HG03571 (cell line): ENCODE measurements around the gene PIGN.

ENCODE experiments used
- ATAC-seq: cut with Tn5 transposase; IDR thresholded peaks from one replicate; pipeline ENCODE4 v1.9.1; 2021; ENCODE audit not compliant: unreplicated experiment

The PIGN gene

GRCh38 chr18:62109676-62110075, 77.2 kb downstream of the PIGN start:
- ATAC-seq = no peak

- no peak for ATAC-seq
Observed at GRCh38 chr18:62107881-62108280, 79.0 kb downstream of the PIGN start.

GRCh38 chr18:62106271-62106670, 80.6 kb downstream of the PIGN start:
- no peak for ATAC-seq

GRCh38 chr18:62105376-62105775, 81.5 kb downstream of the PIGN start:
- no peak for ATAC-seq

DNA sequence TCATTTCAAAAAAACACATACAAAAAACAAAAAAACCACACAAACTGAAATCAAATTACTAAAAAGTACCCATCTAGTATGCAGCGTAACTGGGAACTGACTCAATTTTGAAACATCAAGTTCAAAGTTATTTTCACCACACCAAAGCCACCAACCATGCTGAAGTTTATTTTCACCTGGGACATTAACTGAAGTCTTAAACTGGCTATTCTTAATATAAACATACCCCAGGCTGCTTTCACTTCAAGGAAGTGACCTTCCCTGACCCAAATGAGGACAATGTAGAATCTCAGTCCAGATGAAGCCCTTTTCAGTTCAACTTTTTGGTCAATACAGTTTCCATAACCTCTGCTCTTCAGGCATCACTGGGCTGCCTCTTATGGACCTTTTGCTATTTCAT, 84.6 kb downstream of the PIGN start:
- ATAC-seq = no peak

- no peak for ATAC-seq
Observed at GRCh38 chr18:62101321-62101721, 85.5 kb downstream of the PIGN start.

- no peak for ATAC-seq
Observed at GRCh38 chr18:62098960-62099359, 87.9 kb downstream of the PIGN start.

- no peak for ATAC-seq
Observed at GRCh38 chr18:62097698-62098097, 89.2 kb downstream of the PIGN start.

DNA sequence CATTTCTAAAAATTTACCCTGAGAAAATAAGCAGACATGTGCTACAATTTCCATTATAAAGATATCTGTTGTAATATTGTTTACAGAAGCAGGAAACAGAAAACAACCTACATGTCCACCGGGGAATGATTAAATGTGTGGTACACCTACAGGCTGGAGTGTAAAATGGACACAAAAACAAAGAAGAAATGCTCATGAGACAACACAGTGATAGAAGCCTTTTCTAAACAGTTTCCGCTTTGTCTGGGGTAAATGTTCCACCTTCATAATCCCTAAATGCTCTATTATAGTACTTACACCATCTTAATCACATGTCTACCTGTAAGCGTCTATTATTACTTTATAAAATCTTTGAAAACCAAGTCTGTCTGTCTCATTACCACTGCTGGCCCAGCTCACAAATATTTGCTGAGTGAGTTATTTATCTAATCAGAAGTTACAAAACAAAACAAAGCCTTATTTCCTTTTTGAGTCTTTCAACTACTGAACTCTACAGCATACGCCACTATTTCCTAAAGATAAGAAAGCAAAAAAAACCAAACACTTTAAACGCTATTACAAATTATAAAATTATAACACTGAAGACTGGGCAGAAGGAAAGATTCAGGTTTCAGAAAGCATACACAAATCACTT, 95.3 kb downstream of the PIGN start:
- ATAC-seq = no peak

- ATAC-seq = no peak
Observed at GRCh38 chr18:62089174-62089573, 97.7 kb downstream of the PIGN start.

GRCh38 chr18:62088156-62088555, 98.7 kb downstream of the PIGN start:
- ATAC-seq = no peak

- no peak for ATAC-seq
Observed at GRCh38 chr18:62085756-62086155, 101.1 kb downstream of the PIGN start.

DNA sequence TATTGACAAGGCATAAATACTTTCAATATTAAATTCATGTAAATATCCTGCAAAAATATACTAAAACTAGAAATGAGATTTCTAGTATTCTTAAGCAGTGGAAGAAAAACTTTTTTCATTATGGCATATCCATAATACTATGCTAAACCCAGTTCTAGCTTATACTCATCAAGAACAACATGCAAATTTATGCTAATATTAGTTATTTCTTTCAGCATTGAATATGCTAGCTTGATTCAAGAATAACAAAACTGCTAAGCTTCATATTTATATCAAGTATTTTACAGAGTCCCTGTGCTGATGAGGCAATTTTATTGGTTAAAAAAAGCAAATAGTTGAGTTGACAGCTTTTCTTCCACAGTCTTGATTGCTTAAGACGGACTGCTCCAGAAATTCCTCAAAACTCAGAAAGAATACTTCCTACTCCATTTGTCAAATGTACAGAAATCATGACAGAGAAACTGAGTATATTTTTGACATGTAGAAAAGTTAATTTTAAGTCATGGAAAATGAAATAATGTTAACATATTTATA, 105.0 kb downstream of the PIGN start:
- ATAC-seq = no peak

DNA sequence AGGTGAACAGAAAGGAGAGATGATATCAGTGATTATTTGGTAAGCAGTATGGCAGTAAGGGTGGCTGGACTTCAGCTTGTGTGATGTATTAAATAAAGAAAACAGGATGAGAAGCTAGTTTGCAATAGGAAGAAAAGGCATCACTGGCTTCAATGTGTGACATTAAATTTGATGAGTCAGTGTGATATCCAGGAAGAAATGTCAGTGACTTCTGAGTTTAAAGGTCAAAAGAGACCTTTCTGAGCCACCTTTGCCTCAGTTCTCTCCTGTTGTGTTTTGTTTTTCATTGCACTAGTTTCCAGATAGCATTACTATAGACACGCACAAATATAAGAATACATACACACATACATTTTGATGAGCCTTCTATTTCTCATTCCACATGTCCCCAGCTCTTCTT, 105.6 kb downstream of the PIGN start:
- ATAC-seq = no peak

DNA sequence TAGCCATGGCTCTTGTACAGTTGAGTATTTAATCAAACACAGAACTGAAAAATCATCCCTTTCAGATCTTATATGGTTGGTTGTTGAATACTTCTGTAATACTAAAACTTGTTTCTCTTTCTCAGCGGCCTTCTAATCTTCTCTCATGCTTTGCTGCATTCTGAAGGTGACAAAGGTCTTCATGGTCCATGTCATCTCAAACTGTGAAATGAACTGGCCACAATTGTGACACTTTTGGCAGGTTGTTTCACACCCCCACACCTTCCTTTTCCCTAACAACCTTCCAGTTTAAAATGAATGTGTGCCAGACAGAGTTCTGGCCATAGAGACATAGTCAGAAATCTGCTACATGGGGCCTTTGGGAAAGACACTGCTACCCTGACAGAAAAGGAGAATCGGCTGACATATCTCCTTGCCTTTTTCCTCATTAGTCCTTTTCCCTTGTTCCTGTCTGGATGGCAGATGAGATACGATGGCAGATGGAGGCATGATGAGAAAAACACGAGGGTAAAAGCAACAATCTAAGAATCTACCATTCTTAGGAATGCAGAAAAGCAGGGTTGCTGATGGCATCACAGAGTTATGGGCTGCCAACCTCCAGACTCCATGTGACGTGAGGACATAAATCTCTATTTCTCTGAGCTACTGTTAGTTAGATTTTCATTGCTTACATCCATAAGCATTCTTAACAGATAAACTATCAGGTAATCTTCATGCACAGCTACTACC, 106.5 kb downstream of the PIGN start:
- no peak for ATAC-seq

- no peak for ATAC-seq
Observed at GRCh38 chr18:62073461-62074281, 113.2 kb downstream of the PIGN start.

DNA sequence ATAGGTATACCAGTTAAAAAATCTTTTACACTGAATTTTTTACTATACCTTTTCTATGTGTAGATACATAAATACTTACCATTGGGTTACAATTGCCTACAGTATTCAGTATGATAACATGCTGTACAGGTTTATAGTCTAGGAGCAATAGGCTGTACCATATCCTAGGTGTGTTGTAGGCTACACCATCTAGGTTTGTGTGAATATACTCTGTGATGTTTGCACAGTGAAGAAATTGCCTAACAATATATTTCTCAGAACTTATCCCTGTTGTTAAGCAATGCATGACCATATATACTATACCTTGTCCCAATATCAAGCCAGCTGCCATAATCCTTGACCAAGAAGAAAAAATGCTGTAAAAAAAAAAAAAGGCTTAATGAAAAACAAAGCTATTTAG, 114.5 kb downstream of the PIGN start:
- ATAC-seq = no peak

DNA sequence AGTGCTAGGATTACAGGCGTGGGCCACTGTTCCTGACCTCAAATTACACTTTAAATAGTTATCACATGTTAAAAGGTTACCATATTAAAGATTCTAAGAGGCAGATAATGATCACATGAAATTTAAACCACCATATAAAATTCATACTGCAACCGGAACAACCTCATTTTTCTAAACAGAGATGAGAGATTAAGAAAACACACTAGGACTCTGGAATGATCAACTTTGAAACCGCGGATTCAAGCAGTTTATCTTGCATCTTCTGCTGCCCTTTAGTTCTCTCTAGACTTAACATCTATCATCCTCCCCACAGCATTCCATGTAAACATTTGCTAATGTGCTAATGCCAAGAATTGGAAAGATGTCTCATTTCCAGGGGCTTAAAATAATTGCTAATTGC, 115.8 kb downstream of the PIGN start:
- ATAC-seq = no peak

GRCh38 chr18:62070302-62070701, 116.6 kb downstream of the PIGN start:
- ATAC-seq = no peak

DNA sequence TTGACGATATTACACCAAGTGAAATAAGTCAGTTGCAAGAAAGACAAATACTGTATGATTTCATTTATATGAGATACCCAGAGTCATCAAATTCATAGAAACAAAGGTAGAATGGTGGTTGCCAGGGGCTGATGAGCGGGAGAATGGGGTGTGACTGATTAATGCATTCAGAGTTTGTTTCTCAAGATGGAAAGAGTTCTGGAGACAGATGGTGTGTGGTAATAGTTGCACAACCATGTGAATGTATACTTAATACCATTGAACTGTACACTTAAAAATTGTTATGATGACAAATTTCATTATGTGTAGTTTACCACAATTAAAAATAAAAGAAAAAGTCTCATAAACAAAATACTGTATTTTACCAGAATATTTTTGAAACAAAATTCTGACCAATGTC, 117.3 kb downstream of the PIGN start:
- ATAC-seq = no peak

DNA sequence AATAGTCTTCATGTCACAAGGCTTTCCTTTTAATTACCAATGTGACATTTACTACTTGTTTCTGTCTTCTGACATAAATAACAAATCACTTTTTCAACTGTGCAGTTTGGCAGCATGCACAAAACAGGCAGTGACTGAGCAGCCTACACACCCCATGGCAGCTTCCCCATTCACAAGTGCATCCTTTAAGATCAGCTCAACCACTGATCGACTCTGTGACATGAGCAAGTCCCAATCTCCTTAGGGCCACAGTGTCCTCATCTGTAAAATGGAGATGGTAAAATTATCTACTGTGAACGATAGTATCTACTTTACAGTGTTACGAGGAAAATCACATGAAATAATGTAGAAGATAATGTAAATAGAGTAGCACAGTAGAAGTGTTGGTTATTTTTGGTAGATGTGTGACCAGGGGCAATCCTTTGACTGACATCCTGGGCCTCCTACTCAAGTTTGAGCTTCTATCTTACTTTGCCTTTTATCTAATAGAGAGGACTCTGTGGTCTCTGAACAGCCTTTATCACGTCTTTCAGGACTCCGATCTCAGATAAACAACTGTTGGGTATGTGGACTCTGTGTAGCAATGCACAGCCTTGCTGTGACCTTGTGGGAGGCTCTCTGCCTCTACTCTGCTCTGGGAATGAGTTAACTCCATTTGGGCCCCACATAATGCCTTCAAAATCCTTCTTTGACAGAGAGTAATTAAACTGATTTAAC, 120.6 kb downstream of the PIGN start:
- no peak for ATAC-seq
